Measurements from ENCODE around the gene MAP7D3.
A peak's percentile ranks its signal among the peaks of the same experiment; 100 is the strongest.
"Not testable (repeated sequence)": the region's sequence is repeated elsewhere in the genome, so short reads cannot be mapped to it uniquely, and the experiment has no call there.

Gene MAP7D3, protein sequence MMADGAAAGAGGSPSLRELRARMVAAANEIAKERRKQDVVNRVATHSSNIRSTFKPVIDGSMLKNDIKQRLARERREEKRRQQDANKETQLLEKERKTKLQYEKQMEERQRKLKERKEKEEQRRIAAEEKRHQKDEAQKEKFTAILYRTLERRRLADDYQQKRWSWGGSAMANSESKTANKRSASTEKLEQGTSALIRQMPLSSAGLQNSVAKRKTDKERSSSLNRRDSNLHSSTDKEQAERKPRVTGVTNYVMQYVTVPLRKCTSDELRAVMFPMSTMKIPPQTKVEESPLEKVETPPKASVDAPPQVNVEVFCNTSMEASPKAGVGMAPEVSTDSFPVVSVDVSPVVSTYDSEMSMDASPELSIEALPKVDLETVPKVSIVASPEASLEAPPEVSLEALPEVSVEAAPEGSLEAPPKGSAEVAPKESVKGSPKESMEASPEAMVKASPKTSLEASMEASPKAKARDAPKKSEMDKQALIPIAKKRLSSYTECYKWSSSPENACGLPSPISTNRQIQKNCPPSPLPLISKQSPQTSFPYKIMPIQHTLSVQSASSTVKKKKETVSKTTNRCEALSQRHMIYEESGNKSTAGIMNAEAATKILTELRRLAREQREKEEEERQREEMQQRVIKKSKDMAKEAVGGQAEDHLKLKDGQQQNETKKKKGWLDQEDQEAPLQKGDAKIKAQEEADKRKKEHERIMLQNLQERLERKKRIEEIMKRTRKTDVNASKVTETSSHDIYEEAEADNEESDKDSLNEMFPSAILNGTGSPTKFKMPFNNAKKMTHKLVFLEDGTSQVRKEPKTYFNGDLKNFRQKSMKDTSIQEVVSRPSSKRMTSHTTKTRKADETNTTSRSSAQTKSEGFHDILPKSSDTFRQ

DNA sequence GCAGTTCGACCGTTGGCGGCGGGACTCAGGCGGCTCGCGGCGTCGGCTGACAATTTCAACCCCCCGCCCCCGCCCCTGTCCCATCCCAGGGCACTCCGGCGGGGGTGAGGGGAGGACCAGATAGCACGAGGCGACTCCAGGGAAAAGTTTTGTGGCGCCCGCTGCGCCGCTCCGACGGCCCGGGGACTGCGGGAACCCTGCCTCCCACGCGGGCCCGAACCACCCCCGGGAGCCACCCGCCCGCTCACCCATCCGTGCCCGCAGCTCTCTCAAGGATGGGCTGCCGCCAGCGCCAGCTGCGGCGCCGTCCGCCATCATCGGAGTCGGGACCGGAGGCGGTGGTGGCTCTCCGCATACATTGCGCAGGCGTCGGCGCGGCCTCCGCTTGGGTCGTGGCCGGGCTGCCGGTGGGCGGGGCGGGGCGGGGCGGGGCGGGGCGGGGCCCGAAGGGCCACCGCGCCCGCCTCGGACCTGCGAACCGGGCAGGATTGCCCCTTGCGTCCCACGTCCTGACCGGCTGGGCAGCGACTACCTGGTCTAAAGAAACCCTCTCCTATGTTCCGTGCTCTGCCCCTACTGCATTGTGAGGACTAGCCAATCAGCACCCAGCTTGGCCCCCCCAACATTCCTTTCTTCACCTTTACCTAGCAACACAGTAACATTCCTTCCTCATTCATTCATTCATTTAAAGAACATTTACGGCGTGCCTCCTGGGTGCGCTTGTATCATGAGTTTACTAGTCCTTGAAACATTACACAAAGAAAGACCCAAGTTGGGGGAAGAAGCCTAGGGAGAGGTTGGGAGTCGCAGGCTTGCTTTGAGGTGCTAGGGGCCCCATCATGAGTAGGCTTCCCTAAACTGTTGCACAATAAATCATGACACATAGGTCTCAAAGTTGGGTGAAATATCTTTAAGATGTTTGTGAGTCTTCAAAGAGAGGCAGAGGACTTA lies at the start of gene MAP7D3:
Gene MAP7D3 (minus strand): TSS at position 360 of the 951 bp plus-strand sequence. CDS start 42 bp downstream, at position 318.
- no peak for DNase-seq (ENCODE audit: low read depth in 2 of 2)

DNA sequence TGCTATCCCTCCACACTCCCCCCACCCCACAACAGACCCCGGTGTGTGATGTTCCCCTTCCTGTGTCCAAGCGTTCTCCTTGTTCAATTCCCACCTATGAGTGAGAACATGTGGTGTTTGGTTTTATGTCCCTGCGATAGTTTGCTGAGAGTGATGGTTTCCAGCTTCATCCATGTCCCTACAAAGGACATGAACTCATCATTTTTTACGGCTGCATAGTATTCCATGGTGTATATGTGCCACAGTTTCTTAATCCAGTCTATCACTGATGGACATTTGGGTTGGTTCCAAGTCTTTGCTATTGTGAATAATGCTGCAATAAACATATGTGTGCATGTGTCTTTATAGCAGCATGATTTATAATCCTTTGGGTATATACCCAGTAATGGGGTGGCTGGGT lies 49.5 kb upstream of the MAP7D3 start, which contains the start of gene ADGRG4:
Gene ADGRG4 (plus strand): TSS at position 243 of the 400 bp plus-strand sequence. CDS start 7,815 bp downstream, outside the sequence.
- not testable (repeated sequence) for DNase-seq (ENCODE audit: low read depth in 2 of 2)

DNA sequence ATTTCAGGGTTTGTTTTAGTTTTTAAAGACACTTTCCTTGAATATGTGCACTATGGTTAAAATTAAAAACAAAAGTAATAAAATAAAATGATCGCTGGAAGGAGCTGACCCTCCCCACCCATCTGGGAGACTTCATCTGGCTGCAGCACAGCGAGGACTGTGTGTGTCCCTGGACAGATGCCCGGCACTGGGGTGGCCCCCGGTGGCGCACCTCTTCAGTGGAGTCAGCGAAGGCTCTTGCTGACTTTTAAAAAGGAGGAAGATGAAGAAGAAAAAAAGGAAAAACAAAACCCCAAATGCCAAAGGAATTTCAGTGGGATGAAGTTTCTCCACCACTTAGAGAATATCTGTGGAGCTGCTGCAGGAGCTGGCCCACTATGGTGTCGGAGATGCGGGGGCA lies 44.2 kb upstream of the MAP7D3 start:
- no peak for DNase-seq (ENCODE audit: low read depth in 2 of 2)

DNA sequence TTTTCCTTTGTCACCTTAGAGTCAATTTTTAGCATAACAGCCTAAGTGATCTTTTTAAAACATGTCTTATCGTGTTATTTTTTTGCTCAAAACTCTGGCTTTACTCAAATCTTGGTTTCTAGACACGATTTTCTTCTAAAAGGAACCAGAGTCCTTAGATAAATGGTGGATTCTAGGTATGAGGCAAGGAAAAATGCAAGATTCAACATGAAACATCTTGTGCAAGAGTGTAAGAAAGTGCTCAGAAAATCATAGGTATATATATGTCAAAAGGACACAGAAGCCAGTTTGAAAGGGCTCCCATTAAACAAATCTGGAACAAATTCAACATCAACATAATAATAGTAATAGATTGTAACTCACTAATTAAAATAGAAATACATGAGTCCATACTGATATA lies 41.5 kb upstream of the MAP7D3 start:
- DNase-seq (ENCODE audit: low read depth in 2 of 2) = no peak

DNA sequence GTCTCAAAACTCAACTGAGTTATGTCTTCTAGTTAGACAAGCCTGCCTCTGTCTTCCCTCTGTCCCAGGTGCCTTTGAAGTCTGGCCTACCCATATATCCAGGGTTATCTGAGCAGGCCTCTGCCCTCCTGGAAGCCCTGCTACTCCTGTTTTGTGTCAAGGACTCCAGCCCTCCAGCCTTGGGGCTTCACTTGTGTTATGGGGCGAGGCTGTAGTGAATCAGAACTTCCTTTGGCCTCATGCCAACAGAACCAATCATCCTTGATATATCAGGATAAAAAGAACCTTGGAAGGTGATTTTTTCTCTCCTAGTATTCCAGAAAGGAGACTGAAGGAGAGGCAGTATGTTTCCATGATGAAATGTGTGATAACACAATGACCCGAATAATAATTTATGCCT lies 40.6 kb upstream of the MAP7D3 start:
- DNase-seq (ENCODE audit: low read depth in 2 of 2) = no peak

DNA sequence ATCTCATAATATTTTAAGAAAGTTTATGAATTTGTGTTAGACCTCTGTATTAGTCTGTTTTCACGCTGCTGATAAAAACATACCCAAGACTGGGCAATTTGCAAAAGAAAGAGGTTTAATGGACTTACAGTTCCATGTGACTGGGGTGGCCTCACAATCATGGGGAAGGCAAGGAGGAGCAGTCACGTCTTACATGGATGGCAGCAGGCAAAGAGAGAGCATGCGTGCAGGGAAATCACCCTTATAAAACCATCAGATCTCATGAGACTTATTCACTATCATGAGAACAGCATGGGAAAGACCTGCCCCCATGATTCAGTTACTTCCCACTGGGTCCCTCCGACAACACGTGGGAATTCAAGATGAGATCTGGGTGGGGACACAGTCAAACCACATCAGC lies 35.2 kb upstream of the MAP7D3 start:
- DNase-seq (ENCODE audit: low read depth in 2 of 2) = not testable (repeated sequence)

DNA sequence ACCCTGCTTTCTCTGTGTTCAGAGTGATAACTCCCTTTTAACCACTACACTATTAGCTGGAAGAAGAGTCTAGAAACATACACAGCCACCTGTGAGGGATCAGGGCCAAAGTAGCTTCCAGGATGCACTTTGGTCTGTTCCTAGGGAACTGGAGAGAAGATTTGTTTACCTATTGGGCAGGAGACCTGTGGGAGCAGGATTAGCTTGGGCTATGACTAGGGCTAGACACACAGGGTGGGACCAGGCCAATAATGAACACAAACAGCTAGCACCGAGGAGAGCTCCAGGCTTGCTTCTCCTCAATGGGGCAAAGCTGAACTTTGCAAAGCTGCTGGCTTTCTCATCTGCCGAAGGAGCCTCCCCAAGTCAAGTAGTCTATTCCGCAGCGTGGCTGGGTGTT lies 24.4 kb upstream of the MAP7D3 start:
- DNase-seq (ENCODE audit: low read depth in 2 of 2) = no peak

DNA sequence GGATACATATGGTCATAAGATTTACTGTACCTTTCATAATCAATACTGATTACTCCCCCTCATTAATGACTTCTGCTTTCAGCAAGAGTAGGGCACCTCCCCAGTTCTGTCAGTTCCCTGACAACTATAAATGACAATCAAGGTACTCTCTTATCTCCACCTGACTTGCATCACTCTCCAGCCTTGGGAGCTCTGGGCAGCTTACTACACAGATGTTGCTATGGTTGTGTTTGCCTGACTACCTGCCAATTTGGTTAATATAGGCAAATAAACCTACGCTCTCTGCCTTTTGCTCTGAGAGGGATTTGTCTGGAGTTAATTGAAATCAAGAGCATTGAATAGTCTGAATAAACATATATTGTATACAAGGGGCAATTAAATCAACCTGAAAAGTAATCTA lies 22.8 kb upstream of the MAP7D3 start:
- no peak for DNase-seq (ENCODE audit: low read depth in 2 of 2)

DNA sequence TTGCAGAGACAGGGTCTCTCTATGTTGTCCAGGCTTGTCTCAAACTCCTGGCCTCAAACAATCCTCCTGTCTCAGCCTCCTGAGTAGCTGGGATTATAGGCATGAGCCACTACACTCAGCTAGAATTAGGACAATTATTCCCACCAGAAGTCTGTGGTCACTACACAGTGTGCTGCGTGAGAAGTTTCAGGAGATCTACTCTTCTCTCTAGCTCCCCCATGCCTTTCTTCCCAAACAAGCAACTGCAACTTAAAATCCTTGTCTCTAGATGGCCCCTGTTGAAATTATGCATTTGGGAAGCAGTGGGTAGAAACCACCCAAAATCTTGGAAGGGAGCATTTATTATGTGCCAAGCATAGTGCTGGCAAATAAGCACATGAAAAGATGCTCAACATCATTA lies 21.1 kb upstream of the MAP7D3 start:
- no peak for DNase-seq (ENCODE audit: low read depth in 2 of 2)

DNA sequence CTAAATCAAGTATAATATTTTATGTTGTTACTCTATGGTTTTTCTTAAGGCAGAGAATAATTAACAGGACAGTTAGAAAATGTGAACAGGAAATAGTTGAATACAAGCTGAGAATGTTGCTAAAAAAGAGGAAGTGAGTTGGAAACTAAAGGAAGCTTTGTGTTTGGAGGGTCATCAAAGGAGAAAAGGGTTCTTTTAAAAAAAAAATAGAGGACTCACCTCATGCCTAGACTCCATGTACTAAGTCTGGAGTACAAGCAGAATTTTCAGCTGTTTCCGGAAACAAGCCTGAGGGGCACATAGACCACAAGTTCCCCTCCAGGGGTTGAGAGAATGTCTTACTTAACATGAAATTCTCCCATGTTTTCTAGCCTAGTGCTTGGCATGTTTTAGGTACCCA lies 20.1 kb upstream of the MAP7D3 start:
- DNase-seq (ENCODE audit: low read depth in 2 of 2) = no peak

DNA sequence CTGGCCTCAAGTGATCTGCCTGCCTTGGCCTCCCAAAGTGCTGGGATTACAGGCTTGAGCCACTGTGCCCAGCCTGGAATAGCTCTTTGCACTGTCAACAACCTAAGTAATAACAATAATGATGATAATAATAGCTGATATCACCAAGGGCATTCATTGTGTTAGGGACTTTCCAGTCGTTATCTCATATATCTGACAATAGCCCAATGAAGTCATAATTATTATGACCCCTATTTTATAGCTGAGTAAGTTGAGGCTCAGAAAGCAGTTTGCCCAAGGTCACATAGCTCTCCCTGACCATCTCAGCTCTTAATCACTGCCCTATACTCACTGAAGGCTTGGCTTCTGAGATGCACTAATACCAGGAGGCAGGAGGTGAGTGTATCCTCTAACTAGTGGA lies 18.7 kb upstream of the MAP7D3 start:
- no peak for DNase-seq (ENCODE audit: low read depth in 2 of 2)

DNA sequence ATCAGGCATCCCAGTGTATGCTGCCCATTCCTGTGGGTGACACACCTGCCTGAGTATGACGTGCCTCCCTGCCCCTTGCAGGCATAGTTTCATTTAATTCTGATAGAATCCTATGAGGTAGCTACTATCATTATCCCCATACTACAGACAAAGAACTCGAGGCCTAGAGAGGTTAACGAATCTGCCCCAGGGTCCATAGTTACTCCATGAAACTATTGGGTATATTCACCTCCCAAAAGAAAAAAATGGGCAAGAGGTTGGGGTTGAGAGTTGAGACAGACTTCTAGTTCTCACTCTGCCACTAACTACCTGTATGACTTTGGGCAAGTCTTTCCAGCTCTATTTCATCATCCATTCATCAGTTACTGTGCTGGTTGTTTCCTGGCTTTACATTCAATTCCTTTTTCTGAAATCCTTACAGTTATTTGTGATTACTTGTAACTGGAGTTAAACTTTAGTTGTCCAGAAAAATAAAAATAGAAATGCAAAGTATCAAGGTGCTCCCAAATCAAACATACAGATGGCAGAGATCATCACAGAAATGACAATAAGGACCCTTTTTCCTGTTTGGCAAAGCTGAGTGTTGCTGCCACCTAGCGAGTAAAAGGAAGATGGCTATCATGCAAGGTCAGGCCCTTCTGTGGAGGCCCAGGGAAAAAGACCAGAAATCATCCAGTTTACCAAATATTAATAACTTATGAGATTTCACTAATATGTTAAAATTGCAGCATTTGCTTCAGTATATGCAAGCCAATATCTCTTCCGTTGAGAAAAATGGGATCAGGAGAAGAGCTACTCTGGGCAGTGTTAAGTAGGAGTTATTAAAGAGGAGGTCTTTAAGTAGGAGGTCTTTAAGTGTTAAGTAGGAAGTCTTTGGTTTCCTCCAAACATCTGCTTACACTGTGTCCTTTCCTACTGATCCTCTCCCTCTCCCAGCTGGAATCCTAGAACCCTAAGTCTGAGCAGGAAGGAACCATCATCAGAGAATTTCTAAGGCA lies 17.1 kb upstream of the MAP7D3 start:
- no peak for DNase-seq (ENCODE audit: low read depth in 2 of 2)

DNA sequence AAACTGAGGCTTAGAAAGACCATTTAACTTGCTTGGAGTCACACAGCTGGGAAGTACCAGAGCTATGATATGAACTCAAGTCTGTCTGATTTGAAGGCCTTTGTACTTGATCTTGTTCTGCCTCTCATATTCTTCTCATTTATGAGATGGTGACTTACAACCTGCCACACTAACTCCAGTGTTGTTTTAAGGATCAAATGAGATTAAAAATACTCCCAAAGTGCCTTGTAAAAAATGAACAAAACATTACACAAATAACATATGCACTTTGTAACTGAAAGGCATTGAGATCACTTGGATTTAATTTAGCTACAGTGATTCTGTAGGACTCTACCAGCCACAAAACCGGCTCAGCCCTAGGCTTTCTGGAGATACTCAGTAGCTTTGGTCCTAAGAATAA lies 15.6 kb upstream of the MAP7D3 start:
- DNase-seq (ENCODE audit: low read depth in 2 of 2) = no peak

DNA sequence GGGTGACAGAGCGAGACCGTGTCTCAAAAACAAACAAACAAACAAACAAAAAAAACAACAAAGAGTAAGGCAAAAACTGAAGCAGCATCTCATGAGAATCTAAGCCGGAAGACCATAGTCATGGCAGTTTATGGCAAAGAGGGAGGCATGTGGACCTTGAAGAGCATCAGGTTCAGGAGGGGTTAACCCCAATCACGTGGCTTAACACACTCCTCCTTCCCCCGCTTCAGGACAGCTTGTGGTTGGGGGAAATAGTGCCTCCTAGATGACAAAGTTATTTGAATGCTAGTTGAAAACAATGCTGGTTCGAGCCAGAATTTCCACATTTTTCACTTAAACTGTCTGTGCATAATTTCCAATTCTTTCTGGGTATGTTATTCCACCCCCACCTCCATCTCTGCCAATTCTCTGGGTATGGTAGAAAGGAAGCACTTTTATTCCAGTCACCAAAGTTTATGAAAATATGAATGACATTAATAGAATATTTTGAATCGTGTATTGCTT lies 11.7 kb upstream of the MAP7D3 start:
- no peak for DNase-seq (ENCODE audit: low read depth in 2 of 2)

DNA sequence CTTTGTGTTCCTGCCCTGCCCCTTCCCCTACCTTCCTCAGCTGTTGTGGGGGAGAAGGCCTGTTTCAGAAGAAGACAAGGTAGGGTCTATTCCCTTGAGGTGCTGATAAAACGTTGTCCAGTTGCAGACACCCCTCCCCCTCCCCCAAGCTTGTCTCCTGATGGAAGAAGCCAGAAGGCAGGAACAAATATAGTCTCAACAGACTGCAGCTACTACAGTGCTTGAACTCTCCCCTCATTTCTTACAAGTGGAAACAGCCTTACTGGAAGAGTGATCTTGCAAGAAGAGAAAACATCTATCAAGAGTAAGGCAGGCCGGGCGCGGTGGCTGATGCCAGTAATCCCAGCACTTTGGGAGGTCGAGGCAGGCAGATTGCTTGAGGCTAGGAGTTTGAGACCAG lies 11.0 kb upstream of the MAP7D3 start:
- no peak for DNase-seq (ENCODE audit: low read depth in 2 of 2)

DNA sequence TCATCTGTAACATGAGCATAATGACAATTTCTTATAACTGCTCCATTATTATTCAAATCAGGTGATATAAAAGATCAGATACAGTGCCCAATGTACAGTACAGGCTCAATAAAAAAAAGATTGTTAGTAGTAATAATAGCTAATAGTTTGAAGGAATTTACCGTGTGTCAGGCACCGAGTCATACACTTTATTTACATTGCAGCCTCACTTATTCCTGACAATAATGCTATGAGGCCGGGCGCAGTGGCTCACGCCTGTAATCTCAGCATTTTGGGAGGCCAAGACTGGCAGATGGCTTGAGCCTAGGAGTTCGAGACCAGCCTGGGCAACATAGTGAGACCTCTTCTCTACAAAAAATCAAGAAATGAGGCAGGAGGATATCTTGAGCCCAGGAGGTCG lies 10.1 kb upstream of the MAP7D3 start:
- no peak for DNase-seq (ENCODE audit: low read depth in 2 of 2)

DNA sequence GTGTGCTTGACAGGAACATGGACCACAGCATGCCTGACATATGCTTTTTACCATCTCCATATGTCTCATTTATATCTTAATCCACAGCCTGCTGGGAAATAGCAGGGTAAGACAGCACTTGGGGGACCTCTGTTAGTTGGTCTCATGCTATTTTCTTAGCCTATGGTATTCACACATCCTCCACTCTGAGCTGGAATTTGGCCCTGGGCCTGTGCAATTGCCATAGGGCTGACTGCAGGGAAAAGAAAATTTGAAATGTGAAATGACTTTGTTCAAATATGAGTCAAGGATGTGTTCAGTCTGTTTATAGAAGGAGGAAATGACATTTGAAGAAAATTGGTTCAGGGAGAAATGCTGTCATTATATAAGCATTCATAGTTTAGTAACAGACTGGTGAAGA lies 9.6 kb upstream of the MAP7D3 start:
- DNase-seq (ENCODE audit: low read depth in 2 of 2) = peak; percentile 93 to 94

DNA sequence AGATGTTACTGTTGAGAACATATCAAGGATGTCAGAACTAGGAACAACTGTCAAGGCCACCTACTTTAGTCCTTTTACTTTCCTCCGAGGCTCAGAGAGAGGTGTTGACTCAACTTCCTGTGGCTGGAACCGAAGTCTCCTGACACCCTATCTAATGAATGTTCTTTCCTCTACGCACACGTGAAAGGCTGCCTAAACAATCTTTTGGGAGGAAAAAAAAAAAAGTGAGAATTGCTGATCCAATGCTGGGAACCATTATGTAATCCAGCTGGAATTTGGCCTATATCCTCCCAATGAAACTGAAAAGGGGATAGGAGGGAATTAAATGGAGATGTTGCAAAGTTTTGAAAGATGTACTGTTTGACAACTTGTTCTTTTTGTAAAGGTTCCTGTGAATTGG lies 8.3 kb upstream of the MAP7D3 start:
- peak; percentile 67 to 68 for DNase-seq (ENCODE audit: low read depth in 2 of 2)

DNA sequence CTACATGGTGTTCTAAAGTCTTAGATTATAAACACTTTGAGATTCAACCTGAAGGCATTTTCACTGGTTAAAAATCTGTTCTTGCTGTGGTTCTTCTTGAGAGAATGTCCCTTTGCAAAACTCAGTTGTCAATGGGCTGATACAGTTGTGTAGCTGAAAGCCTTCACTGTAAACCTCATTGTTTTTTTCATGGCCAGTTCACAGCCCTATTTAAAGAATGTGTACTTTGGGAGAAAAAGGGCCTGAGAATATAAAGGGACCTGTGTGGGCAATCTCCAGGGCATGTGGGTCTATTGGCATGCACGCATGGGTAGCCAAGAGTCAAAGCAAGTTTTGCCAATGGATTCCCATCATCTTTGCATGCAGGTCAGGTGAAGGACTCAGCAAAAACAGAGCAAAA lies 7.8 kb upstream of the MAP7D3 start:
- DNase-seq (ENCODE audit: low read depth in 2 of 2) = peak in 1 of 2 experiments; percentile 28

DNA sequence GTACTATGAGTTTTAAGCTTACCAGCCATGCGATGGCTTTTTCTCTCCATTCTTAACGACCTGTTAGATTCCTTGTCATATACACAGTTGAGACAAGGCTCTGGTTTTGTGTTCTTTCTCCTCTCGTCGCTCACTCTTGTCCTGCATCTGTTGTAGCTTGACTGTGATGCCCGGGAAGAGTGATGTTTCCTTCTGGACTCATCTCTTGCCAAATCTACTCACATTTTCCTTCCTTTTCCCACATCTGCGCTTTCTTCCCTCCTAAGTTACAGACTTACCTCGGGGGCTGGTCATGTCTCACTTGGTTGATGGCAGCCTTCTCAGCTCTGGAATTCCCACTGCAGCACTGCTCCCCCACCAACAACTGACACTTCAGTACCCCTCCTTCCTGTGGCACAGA lies 4.8 kb upstream of the MAP7D3 start:
- no peak for DNase-seq (ENCODE audit: low read depth in 2 of 2)

Data from fibroblast of skin of left quadriceps (primary cell).